SK-N-SH (cell line): Measurements from ENCODE around the gene ELP4. TPM values are rescaled to one million over a fixed set of nuclear protein-coding genes. Genes with fewer than 3 reads are reported as not detected.
"Not testable (repeated sequence)": the region's sequence is repeated elsewhere in the genome, so short reads cannot be mapped to it uniquely, and the experiment has no call there.

Experiments
- CTCF ChIA-PET: fragments of 300-600, 350-600 bp; formaldehyde crosslinking; extraction: SDS; loops from one replicate; lab custom pipeline; 2021; lab: Yijun Ruan, JAX
- POLR2A ChIA-PET: fragments of 350-600 bp; sonication (Branson Sonifier 250); formaldehyde crosslinking; extraction: SDS; loops from one replicate; lab custom pipeline; 2020; ENCODE audit warnings: antibody characterized with exemption, inconsistent platforms; lab: Yijun Ruan, JAX
- DNase-seq: peaks from one replicate; pipeline ENCODE4 v3.0.0; 2012
- H2AFZ ChIP-seq: fragments of 200-600 bp; sonication (generic); 2 replicates; pipeline ENCODE4 v1.8.1; 2016; ENCODE audit warnings: antibody characterized with exemption, mild to moderate bottlenecking, low read depth
- H3F3A ChIP-seq: fragments of 200-600 bp; sonication (generic); replicated peaks from 2 replicates; pipeline ENCODE3; 2016; ENCODE audit warnings: antibody characterized with exemption, mild to moderate bottlenecking; ENCODE audit not compliant: insufficient read depth
- H3K27ac ChIP-seq, 2 experiments: fragments of 200-500 bp in 1 of 2; fragments of 200-600 bp in 1 of 2; sonication (Bioruptor generic) in 1 of 2; sonication (generic), shearing (Covaris generic) in 1 of 2; 2 replicates each; pipeline versions ENCODE4 v1.5.1 to v1.6.1; 2014 to 2016; ENCODE audit warnings: low read depth in 2 of 2, inconsistent platforms in 1 of 2, low read length in 1 of 2, mild to moderate bottlenecking in 1 of 2, mixed read lengths in 1 of 2
- H3K27me3 ChIP-seq: fragments of 200-600 bp; sonication (generic), shearing (Covaris generic); 2 replicates; pipeline ENCODE4 v1.6.1; 2016; ENCODE audit warnings: mixed run types; ENCODE audit not compliant: insufficient read depth
- H3K36me3 ChIP-seq, 2 experiments: fragments of 200-500 bp in 1 of 2; fragments of 200-600 bp in 1 of 2; sonication (Bioruptor generic) in 1 of 2; sonication (generic) in 1 of 2; replicated peaks in 1 of 2; 2 replicates each; pipeline versions ENCODE3 to v1.5.1; 2014 to 2016; ENCODE audit warnings: low read length in 1 of 2, mild to moderate bottlenecking in 1 of 2; ENCODE audit not compliant: insufficient read depth in 2 of 2, control insufficient read depth in 1 of 2
- H3K4me1 ChIP-seq, 2 experiments: fragments of 200-500 bp in 1 of 2; fragments of 200-600 bp in 1 of 2; sonication (Bioruptor generic) in 1 of 2; sonication (generic), shearing (Covaris generic) in 1 of 2; 2 replicates each; pipeline versions ENCODE4 v1.5.1 to v1.6.1; 2014 to 2016; ENCODE audit warnings: low read depth in 1 of 2, low read length in 1 of 2, mixed run types in 1 of 2; ENCODE audit not compliant: insufficient read depth in 2 of 2, control insufficient read depth in 1 of 2
- H3K4me2 ChIP-seq: fragments of 200-600 bp; sonication (generic), shearing (Covaris generic); 2 replicates; pipeline ENCODE4 v1.6.1; 2017; ENCODE audit warnings: mixed run types
- H3K4me3 ChIP-seq, 2 experiments: fragments of 200-500 bp in 1 of 2; fragments of 200-600 bp in 1 of 2; sonication (Bioruptor generic) in 1 of 2; sonication (generic), shearing (Covaris generic) in 1 of 2; 2 replicates each; pipeline versions ENCODE4 v1.5.1 to v1.8.1; 2014 to 2016; ENCODE audit warnings: low read depth in 2 of 2, inconsistent platforms in 1 of 2, low read length in 1 of 2, mild to moderate bottlenecking in 1 of 2, mixed read lengths in 1 of 2, moderate library complexity in 1 of 2
- H3K79me2 ChIP-seq: fragments of 200-600 bp; sonication (generic); 2 replicates; pipeline ENCODE4 v1.8.1; 2017; ENCODE audit warnings: mild to moderate bottlenecking; ENCODE audit not compliant: insufficient read depth
- H3K9ac ChIP-seq: fragments of 200-600 bp; sonication (generic); 2 replicates; pipeline ENCODE4 v1.6.1; 2017; ENCODE audit warnings: mixed run types
- H3K9me2 ChIP-seq: fragments of 200-600 bp; sonication (generic); 2 replicates; pipeline ENCODE4 v1.6.1; 2017; ENCODE audit warnings: mixed run types
- H3K9me3 ChIP-seq: fragments of 200-600 bp; sonication (generic); 2 replicates; pipeline ENCODE4 v1.6.1; 2017; ENCODE audit warnings: mixed run types, mild to moderate bottlenecking, moderate library complexity
- H4K20me1 ChIP-seq: fragments of 200-600 bp; sonication (generic); 2 replicates; pipeline ENCODE4 v1.6.1; 2017; ENCODE audit warnings: mild to moderate bottlenecking, mixed run types; ENCODE audit not compliant: insufficient read depth
- EZH2phosphoT487 ChIP-seq: fragments of 200-600 bp; sonication (generic); IDR thresholded peaks from 2 replicates; pipeline ENCODE4 v1.6.1; 2017; ENCODE audit warnings: low read depth, mixed run types, mild to moderate bottlenecking, antibody characterized with exemption, moderate library complexity, borderline replicate concordance
- FOSL2 ChIP-seq: IDR thresholded peaks from 2 replicates; pipeline ENCODE4 v1.4.0; 2012; ENCODE audit warnings: low read depth, mild to moderate bottlenecking, moderate library complexity, borderline replicate concordance
- FOXJ3 ChIP-seq: sonication (generic); formaldehyde crosslinking; IDR thresholded peaks from 2 replicates; pipeline ENCODE4 v1.5.1; 2020; ENCODE audit warnings: mild to moderate bottlenecking, missing genetic modification reagents
- FOXM1 ChIP-seq: IDR thresholded peaks from 2 replicates; pipeline ENCODE4 v1.4.0; 2012; ENCODE audit warnings: low read depth, mild to moderate bottlenecking
- IRF3 ChIP-seq: fragments of 150-350 bp; IDR thresholded peaks from 2 replicates; pipeline ENCODE4 v1.6.1; 2016; ENCODE audit warnings: mild to moderate bottlenecking, low read depth, low read length
- JUND ChIP-seq: IDR thresholded peaks from 2 replicates; pipeline ENCODE4 v1.4.0; 2012
- MAX ChIP-seq: IDR thresholded peaks from 2 replicates; pipeline ENCODE4 v1.4.0; 2012; ENCODE audit warnings: low read depth
- NFIC ChIP-seq: IDR thresholded peaks from 2 replicates; pipeline ENCODE4 v1.4.0; 2012; ENCODE audit warnings: borderline replicate concordance
- PBX3 ChIP-seq: IDR thresholded peaks from 2 replicates; pipeline ENCODE4; 2012
- POLR2AphosphoS5 ChIP-seq: IDR thresholded peaks from 2 replicates; pipeline ENCODE4 v1.6.1; 2012; ENCODE audit warnings: low read depth, low read length
- RCOR1 ChIP-seq: fragments of 150-350 bp; IDR thresholded peaks from 2 replicates; pipeline ENCODE4 v1.6.1; 2017; ENCODE audit warnings: antibody characterized with exemption, low read length
- REST ChIP-seq: IDR thresholded peaks from 2 replicates; pipeline ENCODE4 v1.6.1; 2012; ENCODE audit warnings: mild to moderate bottlenecking, low read depth, low read length, moderate library complexity
- TEAD4 ChIP-seq: IDR thresholded peaks from 2 replicates; pipeline ENCODE4 v1.4.0; 2012; ENCODE audit warnings: mild to moderate bottlenecking, borderline replicate concordance; ENCODE audit not compliant: insufficient read depth
- USF1 ChIP-seq: IDR thresholded peaks from 2 replicates; pipeline ENCODE4 v1.4.0; 2012; ENCODE audit warnings: low read depth, borderline replicate concordance
- YY1 ChIP-seq: IDR thresholded peaks from 2 replicates; pipeline ENCODE4 v1.4.0; 2012; ENCODE audit warnings: low read depth, mild to moderate bottlenecking
- WGBS: methylation state at CpG from one replicate; pipeline ENCODE4 v1.1.6; 2017; ENCODE audit warnings: low lambda C conversion rate; 5-methylcytosine and 5-hydroxymethylcytosine counted together
- polyA plus RNA-seq, 3 experiments: library from polyadenylated mRNA; depleted of rRNA; stranded (reverse); fragments of >200 nt; gene quantifications; 2 replicates each; pipeline ENCODE4 v1.2.3, GENCODE V29; 2012

The ELP4 gene
- polyA plus RNA-seq, 1 of the 3 experiments (the other 2 are of a cell fraction), result 7.0 TPM

GRCh38 chr11:31560842-31561476 is 51.4 kb downstream of the ELP4 start:
- WGBS, result 100% methylated on average over 1 of the region's 1 CpG
- Histone ChIP-seq H2AFZ (no peak overlapping the region), H3K4me2 (no peak overlapping the region), H3K27me3 (no peaks in the 10 kb centered on the region), H3K27ac (no peak overlapping the region), H3K4me1 (no peaks in the 10 kb centered on the region; a peak in 1 of 4 replicates), H3K9ac (no peak overlapping the region), H3K4me3 (no peak overlapping the region), H3K79me2 (no peaks in the 10 kb centered on the region), H4K20me1 (no peaks in the 10 kb centered on the region), H3K9me3 (no peaks in the 10 kb centered on the region; the same call in 1 of the 2 replicates), H3K9me2 (no peaks in the 10 kb centered on the region), H3K36me3 (no peaks in the 10 kb centered on the region), H3F3A (peaks cover 3% of the 10 kb centered on the region)
- TF ChIP-seq USF1 (no peak), PBX3 (no peak), POLR2AphosphoS5 (no peak), TEAD4 (no peak), JUND (no peak), FOXJ3 (CRISPR knock-in tag) (no peak), MAX (no peak), IRF3 (no peak), FOSL2 (no peak), YY1 (no peak), NFIC (no peak), REST (no peak), FOXM1 (no peak), RCOR1 (no peak), EZH2phosphoT487 (no peak)
- DNase-seq, result no peak
- ChIA-PET CTCF (no interaction called here), POLR2A (no interaction called here)

- CTCF ChIA-PET, H3K79me2 ChIP-seq, H2AFZ ChIP-seq, H4K20me1 ChIP-seq, H3F3A ChIP-seq, POLR2A ChIA-PET, H3K27me3 ChIP-seq, H3K4me3 ChIP-seq, H3K9me3 ChIP-seq, H3K36me3 ChIP-seq, DNase-seq, H3K4me2 ChIP-seq, H3K9ac ChIP-seq, H3K9me2 ChIP-seq, H3K27ac ChIP-seq, H3K4me1 ChIP-seq: not testable (repeated sequence)
- 85% methylated on average over 4 of the region's 4 CpGs for WGBS
Measured at GRCh38 chr11:31564517-31564916, 55.0 kb downstream of the ELP4 start.

- H3K4me1 ChIP-seq, H3K4me2 ChIP-seq, CTCF ChIA-PET, H3K9me3 ChIP-seq, H3K27ac ChIP-seq, H3K9me2 ChIP-seq, H3F3A ChIP-seq, H3K27me3 ChIP-seq, H3K4me3 ChIP-seq, H3K79me2 ChIP-seq, POLR2A ChIA-PET, H3K9ac ChIP-seq, H3K36me3 ChIP-seq, DNase-seq, H4K20me1 ChIP-seq, H2AFZ ChIP-seq: not testable (repeated sequence)
- WGBS, result 88% methylated on average over 3 of the region's 4 CpGs
Measured at GRCh38 chr11:31574133-31574532, 64.6 kb downstream of the ELP4 start.
